HG03025 (cell line): ENCODE data around the gene GRIK5.
"Not testable (repeated sequence)": the region's sequence is repeated elsewhere in the genome, so short reads cannot be mapped to it uniquely, and the experiment has no call there.

ENCODE experiments used
- ATAC-seq: cut with Tn5 transposase; IDR thresholded peaks from one replicate; pipeline ENCODE4 v1.9.1; 2021; ENCODE audit warnings: mild to moderate bottlenecking, moderate library complexity; ENCODE audit not compliant: unreplicated experiment, low FRiP score

Gene GRIK5

DNA sequence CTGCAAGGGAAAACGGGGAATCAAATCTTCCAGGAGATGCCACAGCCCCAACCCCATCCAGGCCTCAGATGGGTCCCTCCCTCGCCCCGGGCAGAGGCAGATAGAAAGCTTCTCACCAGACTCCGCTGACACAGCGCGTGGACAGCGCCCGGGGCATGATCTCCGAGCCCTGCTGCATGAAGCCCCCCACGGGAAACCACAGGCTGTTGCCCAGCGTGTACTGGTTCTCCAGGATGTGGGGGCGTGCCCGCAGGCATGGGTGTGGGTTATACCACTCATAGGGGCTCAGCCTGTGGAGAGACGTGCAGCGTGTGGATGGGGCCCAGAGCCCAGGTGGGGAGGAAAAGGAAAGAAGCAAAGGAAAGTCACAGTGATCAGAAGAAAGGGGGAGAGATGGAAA lies 48.8 kb downstream of the GRIK5 start:
- ATAC-seq = no peak

DNA sequence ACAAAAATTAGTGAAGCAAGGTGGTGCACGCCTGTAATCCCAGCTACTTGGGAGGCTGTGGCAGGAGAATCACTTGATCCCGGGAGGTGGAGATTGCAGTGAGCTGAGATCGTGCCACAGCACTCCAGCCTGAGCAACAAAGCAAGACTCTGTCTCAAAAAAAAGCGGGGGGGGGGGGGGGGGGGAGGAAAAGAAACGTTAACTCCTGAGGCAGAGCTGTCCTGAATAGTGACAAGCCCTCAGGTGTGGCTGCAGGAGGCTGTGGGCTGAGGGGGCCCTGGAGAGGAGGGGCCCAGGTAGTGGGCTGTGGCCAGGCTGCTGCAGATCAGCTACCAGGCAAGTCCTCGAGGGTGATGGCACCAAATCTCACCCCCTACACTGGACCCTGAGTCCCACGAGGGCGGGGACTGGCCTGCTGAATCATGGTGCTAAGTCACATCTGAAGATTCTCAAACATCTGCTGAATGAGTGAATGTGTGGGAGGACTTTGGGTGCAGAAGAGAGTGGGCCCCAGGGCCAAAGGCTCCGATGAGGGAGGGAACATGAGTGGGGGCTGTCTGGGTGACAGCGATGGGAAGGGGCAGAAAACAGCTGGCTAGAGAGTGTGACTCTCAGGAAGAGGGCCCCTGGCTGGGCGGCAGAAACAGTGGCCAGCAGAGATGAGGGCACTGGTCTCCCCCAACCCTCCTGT lies 51.4 kb downstream of the GRIK5 start:
- no peak for ATAC-seq

DNA sequence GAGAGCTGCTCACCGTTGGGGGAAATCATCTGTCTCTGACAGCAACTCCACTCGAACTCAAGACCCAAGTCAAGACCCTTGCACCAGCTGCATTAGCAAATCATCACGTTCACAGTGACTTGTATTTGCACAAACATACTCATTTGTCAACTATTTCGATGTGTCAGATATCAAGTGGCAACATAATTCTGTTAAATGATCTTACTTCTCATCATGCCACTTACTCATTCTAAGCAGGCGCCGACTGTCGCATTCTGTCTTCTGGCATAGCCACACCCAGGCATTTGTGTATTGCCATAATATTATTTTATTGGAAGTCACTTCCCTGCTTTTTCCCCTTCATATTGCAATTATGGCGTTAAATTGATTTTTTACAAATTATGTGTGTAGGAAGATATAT lies 53.0 kb downstream of the GRIK5 start:
- ATAC-seq = no peak

DNA sequence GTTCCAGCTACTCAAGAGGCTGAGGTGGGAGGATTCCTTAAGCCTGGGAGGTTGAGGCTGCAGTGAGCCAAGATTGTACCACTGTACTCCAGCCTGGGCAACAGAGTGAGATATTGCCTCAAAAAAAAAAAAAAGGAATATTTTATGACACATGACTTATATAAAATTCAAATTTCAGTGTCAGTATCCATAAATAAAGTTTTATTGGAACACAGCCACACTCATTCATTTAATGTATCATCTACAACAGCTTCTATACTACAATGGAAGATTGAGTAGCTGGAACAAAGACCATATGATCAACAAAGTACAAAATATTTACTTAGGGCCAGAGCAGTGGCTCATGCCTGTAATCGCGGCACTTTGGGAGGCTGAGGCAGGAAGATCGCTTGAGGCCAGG lies 57.3 kb downstream of the GRIK5 start:
- ATAC-seq = not testable (repeated sequence)

DNA sequence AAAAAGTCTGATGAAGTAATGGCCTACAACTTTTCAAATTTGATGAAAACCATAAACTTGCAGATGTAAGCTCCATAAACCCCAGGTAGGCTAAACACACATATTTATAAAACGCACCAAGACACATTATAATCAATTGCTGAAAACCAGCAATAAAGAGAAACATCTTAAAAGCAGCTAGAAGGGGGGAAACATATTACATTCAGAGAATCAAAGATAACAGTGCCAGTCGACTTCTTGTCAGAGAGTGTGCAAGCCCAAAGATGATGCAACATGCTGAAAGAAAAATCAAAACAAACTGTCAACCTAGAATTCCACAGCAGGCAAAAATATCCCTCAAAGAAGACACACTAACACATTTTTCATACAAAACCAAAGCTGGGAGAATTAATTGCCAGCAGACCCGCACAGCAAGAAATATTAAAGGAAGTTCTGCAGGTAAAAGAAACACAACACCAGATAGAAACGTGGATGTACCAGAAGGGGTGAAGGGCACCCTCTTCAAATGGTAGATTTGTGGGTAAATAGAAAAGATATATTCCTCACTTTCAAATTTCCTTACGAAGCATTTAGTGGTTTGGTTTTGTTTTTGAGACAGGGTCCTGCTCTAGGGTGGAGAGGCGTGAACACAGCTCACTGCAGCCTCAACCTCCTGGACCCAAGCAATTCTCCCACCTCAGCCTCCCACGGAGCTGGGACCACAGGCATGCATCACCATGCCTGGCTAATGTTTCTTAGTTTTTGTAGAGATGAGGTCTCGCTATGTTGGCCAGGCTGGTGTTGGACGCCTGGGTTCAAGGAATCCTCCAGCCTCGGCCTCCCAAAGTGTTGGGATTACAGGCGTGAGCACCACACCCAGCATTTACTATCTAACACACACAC lies 59.5 kb downstream of the GRIK5 start:
- no peak for ATAC-seq

DNA sequence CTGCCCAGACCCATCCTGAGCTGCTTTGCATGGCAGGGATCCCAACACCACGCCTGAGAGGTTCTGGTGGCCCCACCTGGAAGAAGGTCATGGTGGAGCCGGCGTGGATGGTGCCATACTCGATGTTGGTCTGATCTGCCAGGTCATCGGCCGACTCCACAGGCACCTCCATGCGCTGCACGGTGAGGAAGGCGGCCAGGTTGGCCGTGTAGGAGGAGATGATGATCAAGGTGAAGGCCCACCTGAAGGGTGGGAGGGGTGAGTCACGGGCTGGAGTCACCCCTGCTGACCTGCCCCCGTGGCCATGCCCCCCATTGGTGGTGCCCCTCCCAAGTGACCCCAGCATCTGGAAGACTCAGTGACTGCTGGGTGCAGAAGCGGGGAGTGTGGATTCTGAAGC lies 63.4 kb downstream of the GRIK5 start:
- ATAC-seq = no peak

DNA sequence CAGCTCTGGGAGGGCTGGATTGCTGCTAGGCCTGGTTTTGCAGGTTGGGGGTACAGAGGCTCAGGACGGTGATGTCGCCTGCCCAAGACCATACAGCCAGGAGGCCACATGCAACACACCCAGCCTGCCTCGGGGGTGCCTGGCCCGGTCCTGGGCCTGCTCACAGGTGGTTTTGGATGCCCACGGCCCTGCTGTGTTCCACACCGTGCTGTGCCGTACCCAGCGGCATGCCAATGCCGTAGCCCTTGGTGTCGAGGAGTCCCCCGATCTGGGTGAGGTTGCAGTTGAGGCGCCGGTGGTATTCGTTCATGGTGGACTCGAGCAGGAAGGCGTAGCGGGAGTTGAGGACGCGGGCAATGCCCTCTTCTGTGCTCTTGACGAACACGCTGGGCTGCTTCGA lies 64.5 kb downstream of the GRIK5 start:
- no peak for ATAC-seq

DNA sequence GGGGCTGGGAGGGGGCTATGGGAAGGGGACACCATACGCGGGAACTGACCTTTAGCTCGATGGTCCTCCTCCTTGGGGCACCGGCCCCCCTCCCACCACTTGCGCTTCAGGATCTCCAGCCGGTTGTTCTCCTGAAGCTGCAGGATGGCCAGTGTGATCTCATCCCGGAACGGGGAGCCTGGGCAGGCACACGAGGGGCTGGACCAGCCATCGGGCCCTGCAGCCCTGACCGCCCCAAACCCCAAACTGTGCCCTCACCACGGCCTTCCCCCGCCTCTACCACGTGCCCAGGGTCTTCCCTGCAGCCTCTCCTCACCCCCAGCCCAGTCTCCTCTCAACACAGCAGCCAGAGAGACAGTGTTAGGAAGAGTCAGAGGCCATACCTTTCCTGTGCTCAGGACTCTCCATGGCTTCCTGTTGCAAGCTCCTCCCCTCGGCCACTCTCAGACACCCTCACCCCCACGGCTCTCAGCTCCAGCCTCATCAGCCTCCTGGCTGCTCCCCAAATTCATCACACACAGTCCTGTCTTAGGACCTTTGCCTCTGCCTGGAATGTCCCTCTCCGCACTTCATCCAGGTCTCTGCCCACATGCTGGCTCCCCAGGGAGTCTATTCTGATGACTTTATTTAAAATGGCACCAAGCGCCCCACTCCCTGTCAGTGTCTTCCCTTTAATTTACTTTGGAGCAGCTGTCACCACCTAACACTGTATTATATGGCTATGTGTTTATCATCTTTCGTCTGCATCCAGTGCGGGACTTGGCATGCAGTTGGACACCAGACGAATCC lies 66.3 kb downstream of the GRIK5 start:
- ATAC-seq = no peak

DNA sequence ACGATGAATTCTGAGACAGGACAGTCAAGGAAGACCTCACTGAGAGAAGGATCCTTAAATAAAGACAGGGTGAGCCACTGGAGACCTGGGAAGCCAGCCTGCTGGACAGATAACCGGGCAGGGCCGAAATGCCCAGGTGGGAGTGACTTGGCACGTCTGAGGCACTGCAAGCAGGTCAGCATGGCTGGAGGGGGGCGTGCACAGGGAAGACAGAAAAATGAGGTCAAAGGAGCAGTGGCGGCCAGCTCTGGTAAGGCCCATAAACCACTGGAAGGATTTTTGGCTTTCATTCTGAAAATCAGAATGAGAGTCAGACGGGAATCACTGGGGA lies 70.2 kb downstream of the GRIK5 start:
- no peak for ATAC-seq

DNA sequence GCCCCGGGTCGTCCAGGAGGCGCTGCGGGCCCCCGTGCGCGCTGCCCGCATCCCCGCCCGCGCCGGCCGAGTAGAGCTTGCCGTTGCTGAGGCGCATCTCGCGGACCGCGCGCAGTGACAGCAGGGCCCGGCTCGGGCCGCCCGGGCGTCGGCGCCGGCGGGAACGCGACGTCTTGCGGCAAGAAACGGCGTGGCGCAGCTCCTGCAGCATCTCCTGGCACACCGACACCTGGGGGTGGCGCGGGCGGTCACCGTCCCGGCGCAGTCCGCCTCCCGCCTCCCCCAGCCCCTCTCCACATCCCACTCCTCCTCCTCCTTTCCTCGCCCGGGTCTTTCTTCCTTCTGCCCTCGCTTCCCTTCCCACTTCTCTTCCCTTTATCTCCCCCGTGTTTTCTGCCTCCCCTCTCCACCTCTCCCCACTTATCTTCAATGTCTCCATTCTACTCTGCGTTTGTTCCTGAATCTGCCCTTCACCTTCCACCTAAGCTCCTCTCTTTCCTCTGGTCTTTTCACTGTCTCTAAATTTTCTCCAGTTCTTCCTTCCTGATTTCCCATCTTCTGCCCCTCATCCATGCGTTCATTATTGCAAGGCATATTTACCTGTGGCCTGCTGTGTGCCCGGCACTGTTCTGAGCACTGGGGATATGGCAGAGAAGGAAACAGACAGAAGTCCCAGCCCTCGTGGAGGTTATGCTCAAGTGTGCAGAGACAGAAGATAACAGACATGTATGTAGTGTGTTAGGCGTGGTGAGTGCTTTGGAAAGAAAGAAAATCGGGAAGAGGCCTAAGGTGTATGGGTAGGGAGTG lies 70.7 kb downstream of the GRIK5 start:
- no peak for ATAC-seq

DNA sequence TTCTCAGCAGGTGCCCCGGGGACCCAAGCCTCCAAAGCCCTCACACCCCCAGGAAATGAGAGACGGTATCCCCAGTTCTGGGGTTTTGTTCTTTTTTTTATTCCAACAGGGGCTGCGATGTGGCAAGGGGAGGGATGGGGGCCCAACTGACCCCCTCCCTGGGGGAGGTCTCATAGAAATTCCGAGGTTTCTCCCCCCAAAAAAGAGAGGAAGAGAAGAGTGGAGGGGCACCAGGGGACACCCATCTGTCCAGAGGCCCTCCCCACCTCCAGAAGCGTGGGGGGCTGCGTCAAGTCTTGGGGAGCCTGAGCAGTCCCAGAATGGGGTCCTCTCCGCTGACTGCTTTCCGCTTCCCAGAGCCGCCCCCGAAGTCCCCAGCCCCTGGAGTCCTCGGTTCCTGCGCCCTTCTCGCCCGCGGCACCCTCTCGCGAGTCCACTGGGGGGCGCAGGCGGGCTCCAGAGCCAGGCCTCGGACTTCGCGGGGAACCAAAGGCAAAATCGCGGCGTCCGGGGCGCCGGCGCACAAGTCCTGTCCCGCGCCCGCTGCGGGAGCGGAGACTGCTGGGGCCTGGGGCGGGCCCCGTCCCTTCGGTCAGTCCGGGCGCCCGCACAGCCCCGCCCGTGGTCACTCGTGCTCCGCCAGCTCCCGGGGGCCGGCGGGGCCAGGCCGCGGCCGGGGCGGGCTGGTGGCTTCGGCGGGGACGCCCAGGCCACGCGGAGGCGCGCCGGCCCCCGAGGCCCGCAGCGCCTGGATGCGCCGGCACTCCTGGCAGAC lies 71.6 kb downstream of the GRIK5 start:
- no peak for ATAC-seq

DNA sequence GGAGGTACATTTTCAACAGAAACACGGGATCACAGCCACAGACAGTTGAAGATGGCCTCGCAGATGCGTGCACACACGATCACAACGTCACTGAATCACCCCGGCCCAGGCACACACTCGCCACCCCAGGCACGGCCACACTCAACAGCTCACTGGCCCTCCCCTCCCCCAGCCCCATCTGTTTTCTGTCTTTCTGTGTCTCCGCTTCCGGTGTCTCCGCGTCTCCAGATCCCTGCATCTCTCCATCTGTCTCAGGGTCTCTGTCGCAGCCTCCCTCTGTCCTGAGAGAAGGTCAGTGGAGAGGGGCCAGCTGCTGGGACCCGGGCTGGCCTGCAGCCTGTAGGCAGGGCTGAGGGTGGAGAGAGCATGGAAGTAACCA lies 72.2 kb downstream of the GRIK5 start:
- no peak for ATAC-seq

DNA sequence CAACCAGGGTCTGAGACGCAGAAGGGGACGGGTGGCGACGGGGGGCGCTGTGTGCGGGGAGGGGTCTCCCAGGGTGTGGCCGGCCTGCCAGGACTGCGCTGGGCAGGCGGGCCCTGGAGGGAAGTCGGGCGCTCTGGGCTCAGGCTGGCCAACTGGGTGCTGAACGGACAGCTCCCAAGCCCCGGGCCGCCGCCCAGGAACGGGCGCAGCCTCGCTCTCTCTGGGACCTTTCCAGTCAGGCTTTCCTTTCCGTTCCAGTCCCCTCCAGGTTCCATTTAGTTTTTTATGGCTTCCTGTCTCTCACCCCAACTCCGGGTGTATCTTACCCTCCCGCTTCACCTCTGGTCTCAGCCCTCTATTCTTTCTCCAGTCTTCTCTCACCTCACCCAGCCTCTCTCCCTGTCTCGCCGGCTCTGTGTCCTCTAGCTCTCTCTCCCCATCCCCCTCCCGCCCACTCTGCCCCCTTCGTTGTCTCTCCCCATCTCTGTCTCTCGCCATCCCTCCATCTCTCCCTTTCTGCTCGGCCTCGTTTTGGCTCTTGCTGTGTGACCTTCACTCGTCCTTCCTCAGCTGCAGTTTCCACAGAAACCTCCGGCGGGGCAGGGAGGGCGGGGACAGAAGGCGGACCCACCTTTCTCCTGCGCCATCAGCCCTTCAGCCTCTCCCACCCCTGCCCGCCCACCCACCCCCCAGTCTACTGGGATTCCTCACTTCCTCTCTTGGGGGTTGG lies 72.7 kb downstream of the GRIK5 start:
- no peak for ATAC-seq

DNA sequence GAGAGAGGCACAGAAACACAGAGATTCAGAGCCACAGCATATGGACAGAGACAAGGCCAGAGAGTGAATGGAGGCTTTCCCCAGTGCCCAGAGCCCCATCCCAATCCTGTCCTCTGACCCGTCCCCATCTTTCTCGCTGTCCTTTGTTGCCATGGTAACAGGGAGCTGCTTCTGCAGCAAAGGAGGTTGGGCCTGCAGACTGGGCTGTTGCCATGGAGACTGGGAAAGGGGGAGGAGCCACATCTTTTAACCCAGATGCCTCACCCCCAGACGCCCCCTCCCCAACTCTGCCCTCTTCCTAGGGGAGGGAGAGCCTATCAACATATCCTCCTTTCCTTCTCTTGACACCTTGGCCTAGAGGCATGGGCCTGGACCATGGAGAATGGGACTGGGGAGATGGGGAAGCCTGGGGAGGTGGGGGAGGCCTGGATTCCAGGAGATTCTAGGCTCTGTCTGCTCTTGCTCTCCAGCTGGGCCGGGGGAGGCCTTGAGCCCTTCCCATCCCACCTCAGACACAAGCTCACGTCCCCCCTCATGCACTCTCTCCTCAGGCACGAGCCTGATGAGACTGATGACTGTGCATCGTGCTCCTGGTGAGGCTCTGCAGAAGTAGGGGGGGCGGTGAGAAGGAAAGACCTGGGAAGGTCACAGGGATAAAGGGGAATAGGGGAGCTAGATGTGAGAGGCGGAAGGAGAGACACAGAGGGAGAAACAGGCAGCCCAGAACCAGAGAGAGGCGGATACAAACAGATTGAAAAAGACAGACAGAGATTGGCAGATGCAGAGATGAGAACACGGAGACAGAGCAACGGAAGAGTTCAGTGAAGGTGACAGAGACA lies 73.8 kb downstream of the GRIK5 start:
- ATAC-seq = no peak

DNA sequence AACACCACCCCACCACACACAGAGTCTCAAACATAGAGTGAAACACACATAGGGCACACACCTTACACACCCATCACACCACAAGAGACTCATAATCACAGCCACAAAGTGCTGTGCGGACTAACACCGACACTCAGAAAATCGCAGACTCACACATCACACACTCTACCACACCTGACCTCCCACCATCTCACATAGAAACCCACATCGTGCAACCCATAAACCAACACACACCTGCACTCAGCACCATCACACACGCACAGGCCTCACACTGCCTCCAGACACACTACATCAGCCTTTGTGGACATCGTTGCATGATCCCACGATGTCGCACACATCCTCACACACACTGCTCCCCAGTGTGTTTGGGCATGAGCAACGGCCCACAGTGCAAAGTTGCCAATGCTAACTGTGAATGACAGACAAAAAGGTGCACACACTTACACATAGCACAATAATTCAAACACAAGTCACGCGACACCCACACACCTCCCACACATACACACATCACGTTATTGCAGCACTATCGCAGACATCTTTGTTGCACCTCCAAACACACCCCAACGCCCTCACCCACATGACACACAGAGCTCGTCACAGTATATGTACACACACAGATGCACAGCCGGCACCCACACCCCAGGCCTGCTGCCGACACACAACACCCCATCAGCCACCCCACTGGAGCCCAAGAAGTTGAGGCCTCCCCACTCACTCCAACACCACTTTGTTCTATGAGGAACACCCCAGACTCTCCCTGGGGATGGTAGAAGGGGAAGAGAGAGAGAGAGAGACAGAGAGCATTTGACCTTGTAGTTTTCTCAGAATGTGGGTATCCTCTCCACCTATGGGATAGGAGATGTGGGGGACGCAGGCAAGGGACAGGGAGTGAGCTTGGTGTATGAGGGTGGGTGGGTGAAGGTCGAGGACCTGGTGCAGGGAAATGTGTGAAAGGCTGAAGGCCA lies 74.7 kb downstream of the GRIK5 start:
- ATAC-seq = no peak

DNA sequence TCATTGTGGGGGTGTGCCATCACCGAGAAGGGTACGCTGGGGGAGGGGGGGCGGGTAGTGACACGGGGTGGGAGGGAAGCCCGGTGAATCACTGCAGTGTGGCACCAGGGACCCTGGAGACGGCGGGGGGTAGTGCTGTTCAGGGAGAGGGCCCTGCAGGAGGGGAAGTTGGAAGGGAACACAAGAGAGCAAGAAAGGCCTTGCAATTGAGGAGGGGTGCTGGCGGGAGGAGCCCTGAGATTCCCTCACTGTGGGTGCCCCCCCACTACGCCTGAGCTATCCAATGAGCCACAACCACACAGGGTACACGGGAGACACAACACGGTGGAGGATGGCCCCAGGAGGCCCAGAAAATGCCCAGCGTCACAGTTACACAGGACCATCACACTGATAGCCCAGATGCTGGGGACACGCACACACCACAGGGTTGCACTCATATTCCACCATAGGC lies 75.5 kb downstream of the GRIK5 start:
- ATAC-seq = no peak
